Esophagus muscularis mucosa (tissue), 4 donors: ENCODE results near the gene RPL13A.

Source experiments
- CTCF ChIP-seq, 3 experiments: fragments of 200-600 bp in 2 of 3; fragments of 450-650 bp in 1 of 3; sonication (generic) in 2 of 3; IDR thresholded peaks; one replicate each; pipeline ENCODE4 v1.5.1; 2017 to 2019; ENCODE audit warnings: antibody characterized with exemption in 3 of 3, mild to moderate bottlenecking in 2 of 3, moderate library complexity in 1 of 3
- EP300 ChIP-seq: sonication (generic); formaldehyde crosslinking; IDR thresholded peaks from one replicate; pipeline ENCODE4 v1.6.1; 2017; ENCODE audit warnings: antibody characterized with exemption
- POLR2A ChIP-seq: fragments of 450-650 bp; IDR thresholded peaks from one replicate; pipeline ENCODE4 v1.6.1; 2017; ENCODE audit warnings: antibody characterized with exemption, moderate library complexity, mild to moderate bottlenecking, low read depth

- no peak for TF ChIP-seq POLR2A
- TF ChIP-seq CTCF (IDR thresholded peaks at IDR 0.05) = no peak
- TF ChIP-seq EP300 = no peak
Observed at GRCh38 chr19:49514151-49514550, 26.7 kb downstream of the RPL13A start.
